ENCODE data around the gene SLC66A2.

SLC66A2 gene

GRCh38 chr18:79877163-79878091, 74.0 kb downstream of the SLC66A2 start:
- no peak overlapping the region for H3K27ac ChIP-seq
- TF ChIP-seq ZFX (IDR thresholded peaks at IDR 0.05) (no peak), CTCF (conservative IDR thresholded peaks at IDR 0.05) (no peak)

DNA sequence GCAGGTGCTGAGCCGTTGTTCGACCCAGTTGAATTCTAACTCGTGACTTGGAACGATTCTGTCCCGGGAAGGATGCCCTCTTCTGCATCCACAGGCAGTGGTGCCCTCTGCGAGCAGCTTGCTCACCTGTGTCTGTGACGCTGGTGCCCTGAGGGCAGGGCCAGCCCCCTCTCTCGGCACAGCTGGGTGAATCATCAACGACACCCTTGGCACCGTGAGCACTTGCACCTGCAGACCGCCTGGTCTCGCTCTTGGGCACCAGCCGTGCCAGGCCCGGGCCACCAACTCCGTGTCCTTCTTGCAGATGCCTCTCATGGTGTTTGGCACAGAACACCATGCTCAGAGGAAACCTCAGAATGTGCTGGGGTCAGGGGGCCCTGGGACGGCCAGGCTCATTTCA, 75.0 kb downstream of the SLC66A2 start:
- no peak overlapping the region for H3K27ac ChIP-seq
- TF ChIP-seq ZFX (IDR thresholded peaks at IDR 0.05): no peak
- TF ChIP-seq CTCF (conservative IDR thresholded peaks at IDR 0.05): no peak

GRCh38 chr18:79875931-79876461, 75.5 kb downstream of the SLC66A2 start:
- TF ChIP-seq CTCF (conservative IDR thresholded peaks at IDR 0.05) (no peak), ZFX (IDR thresholded peaks at IDR 0.05) (no peak)
- no peak overlapping the region for H3K27ac ChIP-seq

DNA sequence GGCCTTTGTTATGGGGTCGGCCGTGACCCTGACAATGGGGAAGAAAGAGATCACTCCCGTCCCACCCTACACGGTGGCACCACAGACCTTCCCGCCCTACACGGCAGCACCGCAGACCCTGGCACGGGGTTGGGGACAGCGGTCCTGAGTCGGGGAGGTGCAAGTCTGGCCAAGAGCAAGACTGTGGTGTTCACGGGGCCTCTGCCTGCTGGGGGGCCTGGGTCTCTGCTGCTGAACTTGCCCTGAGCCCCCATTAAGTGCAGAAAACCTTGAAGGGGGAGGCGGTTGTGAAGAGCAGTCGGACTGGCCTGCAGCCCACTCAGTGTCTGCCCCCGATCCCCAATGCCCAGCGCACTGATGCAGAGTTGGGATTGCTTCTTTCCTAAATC, 75.9 kb downstream of the SLC66A2 start:
- TF ChIP-seq ZFX (IDR thresholded peaks at IDR 0.05): no peak
- TF ChIP-seq CTCF (conservative IDR thresholded peaks at IDR 0.05): no peak
- H3K27ac ChIP-seq: no peak overlapping the region

DNA sequence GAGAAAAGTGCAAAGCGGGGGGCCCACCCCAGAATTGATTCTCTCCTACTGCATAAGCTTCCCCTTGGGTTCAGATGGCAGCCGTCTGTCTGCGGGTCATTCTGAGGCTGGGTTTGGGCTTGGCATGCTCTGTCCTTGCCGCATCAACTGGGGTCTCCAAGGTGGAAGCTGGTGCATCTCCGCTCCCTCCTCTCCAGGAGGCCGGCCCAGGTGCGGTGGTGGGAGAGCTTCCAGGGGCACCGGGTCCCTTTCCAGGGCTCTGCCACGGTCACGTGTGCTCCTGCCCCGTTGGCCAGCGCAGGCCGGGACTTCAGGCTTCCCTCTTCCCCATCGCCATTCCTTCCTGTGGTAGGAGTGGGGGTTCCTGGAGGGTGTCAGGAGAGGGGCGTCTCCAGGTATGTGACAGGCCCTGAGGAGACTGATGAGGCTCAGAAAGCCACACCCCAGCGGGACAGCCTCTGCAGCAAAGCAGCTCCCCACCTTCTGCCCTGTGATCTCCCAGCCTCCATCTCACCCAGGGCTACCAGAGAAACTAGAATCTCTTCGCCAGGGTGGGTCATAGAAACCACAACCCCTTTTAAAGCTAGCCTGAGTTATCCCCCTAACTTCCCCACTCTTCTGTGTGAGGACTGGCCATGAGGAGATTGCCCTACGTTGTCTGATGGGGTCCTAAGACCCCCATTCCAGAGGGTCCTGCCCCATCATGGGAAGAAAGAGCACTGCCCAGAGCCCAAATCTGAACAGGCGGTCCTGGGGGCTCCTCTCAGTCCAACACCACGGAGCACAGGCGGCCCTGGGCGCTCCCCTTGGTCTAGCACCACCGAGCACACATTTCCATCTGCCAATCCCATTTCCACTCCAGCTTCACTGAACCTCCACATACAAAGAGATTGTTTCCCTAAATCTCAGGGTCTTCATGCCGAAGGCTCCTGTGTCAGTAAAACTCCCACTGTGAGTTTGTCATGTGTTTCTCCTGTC, 76.6 kb downstream of the SLC66A2 start:
- TF ChIP-seq ZFX (IDR thresholded peaks at IDR 0.05): no peak
- no peak for TF ChIP-seq CTCF (conservative IDR thresholded peaks at IDR 0.05)
- H3K27ac ChIP-seq: no peak overlapping the region

DNA sequence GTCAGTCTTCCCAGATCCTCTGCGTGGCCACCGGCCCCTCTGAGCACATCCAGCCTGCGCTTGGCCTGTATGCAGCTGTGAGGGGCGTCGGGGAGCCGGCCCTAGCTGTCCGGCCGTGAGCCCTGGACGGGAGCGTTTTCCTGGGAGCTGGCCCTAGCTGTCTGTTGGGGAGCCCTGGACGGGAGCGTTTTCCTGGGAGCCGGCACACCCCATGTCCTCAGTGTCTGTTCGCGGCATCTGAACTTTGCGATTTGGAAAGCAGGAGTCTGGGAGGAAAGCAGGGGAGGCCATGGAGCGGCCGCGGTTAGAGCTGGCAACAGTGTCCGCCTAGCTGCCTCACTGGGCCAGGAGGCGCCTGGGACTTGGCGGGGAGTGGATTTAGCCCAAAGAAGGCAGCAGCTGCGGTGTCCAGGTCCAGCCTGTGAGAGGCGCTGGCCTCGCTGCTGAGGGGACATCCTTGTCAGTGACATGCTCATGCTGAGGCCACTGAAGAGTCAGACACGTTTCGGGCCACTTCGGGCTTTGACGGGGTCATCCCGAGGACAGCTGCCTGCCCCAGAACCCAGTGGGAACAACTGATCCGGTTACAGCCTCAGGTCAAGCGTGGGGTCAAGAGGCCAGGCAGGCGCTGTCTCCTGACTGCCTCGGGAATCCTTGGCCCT, 77.9 kb downstream of the SLC66A2 start:
- TF ChIP-seq ZFX (IDR thresholded peaks at IDR 0.05) (no peak), CTCF (conservative IDR thresholded peaks at IDR 0.05) (no peak)
- no peak overlapping the region for H3K27ac ChIP-seq

Measured in C4-2B (cell line).